ENCODE results near the gene ATF6B.

The ATF6B gene

DNA sequence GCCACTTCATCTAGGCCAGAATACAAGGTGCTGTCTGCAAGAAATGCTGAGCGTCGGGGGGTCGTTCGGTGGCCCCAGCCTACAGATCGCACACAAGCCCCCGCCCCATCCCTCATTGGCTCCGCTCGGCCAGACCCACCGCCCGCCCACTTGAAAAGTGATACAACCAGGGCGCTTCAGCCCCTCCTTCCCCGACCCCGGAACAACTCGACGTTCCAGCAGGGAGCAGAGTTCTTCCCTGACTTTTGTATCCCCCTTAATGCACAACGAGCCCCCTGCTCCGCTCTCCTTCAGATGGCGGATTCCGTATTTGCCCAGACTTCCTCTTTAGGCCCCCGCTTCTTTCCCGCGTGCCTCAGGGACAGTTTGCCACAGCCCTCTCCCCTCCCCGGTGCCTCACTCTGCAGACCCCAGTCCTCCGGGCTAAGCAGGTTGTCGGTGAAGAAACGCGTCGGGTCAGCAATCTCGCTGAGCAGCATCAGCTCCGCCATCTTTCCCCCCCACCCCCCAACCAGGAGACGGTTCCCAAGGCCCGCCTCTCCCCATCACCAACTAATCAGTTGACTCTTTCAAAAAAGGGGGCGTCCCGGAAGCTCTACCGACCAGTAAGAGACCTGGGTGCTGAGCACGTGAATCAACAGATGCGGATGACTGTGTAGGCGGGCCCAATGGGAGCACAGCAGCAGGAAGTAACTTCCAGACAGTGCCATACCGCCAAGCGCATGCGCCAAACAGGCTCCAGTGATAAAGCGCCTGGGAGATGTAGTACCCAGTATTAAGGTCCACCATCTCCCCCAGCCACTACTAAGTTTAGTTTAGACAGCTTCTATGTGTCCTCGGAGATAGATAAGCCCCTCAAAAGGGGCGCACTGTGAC, at the start of gene ATF6B:
Gene ATF6B (minus strand): TSS at position 530 of the 876 bp plus-strand sequence. CDS start 39 bp downstream, at position 491.
- TF ChIP-seq, protein P1, sequence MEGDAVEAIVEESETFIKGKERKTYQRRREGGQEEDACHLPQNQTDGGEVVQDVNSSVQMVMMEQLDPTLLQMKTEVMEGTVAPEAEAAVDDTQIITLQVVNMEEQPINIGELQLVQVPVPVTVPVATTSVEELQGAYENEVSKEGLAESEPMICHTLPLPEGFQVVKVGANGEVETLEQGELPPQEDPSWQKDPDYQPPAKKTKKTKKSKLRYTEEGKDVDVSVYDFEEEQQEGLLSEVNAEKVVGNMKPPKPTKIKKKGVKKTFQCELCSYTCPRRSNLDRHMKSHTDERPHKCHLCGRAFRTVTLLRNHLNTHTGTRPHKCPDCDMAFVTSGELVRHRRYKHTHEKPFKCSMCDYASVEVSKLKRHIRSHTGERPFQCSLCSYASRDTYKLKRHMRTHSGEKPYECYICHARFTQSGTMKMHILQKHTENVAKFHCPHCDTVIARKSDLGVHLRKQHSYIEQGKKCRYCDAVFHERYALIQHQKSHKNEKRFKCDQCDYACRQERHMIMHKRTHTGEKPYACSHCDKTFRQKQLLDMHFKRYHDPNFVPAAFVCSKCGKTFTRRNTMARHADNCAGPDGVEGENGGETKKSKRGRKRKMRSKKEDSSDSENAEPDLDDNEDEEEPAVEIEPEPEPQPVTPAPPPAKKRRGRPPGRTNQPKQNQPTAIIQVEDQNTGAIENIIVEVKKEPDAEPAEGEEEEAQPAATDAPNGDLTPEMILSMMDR (IDR thresholded peaks at IDR 0.05; ENCODE audit: control insufficient read depth, insufficient read depth, low read depth, low read length, missing control alignments), result no peak
- DNase-seq (ENCODE audit: low read depth), result peak; percentile 99
- peak within 1 kb of the TSS; percentile 93 for H3K4me3 ChIP-seq (ENCODE audit: control insufficient read depth, low read depth, low read length)

DNA sequence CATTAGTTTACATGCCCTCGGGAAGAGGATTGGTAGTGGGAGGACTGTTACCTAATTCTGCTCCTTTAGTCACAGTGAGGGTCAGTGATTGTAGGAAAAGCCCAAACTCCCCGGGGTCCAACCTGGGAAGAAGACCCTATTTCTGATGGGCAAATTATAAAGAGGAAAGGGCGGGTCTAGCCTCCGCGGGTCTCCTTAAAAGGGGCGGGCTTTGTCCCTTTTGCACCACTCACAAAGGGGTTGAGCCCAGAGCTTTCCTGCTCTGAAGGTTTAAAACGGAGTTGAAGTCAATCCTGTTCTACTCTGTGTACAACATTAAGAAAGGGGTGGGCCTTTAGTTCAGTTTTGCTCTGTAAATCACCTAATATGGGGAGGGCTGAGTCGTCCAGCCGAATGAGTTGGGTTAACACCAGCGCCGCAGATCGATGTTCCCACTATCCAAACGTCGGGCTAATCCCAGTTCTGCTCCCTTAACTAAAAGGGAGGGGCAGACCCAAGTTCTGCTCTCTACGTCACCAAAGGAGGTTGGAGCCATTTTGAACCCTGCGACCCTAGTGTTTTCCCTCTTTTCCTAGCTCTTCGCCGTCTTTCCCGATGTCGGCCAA, 49.2 kb upstream of the ATF6B start:
- no peak for DNase-seq (ENCODE audit: low read depth)
- TF ChIP-seq, protein P1 (IDR thresholded peaks at IDR 0.05; ENCODE audit: control insufficient read depth, insufficient read depth, low read depth, low read length, missing control alignments), result no peak

DNA sequence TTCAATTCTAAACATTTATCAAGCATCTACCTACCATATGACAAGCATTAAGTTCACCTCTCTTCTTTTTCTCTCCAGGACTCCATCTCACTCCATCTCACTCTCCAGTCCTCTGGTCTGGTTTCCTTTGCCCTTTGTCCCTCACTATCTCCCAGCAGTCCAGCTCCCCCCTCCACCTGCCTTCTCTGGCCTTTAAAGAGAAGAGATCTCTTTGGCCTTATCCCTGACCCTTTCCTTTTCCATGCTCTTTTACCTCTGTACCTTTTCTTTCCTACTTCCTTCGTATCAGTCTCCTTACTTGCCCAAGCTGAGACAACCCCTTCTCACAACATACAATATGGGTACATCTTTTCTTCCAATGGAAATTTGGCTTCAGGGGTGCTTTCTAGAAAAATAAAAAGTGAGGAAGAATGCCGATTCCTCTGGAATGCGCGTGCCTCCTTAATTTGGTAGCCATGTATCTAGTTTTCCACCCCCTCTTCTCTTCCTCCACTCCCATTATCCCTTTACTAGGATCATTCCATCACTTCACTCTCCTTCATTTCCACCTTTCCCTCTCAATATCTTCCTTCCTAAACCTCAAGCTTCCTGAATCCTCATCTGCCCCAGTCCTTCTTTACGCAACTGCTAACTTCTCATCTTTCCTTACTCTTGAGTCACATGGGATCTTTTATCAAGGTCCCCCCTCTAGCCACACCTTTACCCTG, 48.6 kb upstream of the ATF6B start:
- TF ChIP-seq, protein P1 (IDR thresholded peaks at IDR 0.05; ENCODE audit: control insufficient read depth, insufficient read depth, low read depth, low read length, missing control alignments), result no peak
- no peak for DNase-seq (ENCODE audit: low read depth)
- peak overlapping the region; percentile 100 for H3K4me3 ChIP-seq (ENCODE audit: control insufficient read depth, low read depth, low read length)

More for the DNA sequence above, 49.2 kb upstream of the ATF6B start:
- H3K4me3 ChIP-seq (ENCODE audit: control insufficient read depth, low read depth, low read length), result peak overlapping the region; percentile 100

DNA sequence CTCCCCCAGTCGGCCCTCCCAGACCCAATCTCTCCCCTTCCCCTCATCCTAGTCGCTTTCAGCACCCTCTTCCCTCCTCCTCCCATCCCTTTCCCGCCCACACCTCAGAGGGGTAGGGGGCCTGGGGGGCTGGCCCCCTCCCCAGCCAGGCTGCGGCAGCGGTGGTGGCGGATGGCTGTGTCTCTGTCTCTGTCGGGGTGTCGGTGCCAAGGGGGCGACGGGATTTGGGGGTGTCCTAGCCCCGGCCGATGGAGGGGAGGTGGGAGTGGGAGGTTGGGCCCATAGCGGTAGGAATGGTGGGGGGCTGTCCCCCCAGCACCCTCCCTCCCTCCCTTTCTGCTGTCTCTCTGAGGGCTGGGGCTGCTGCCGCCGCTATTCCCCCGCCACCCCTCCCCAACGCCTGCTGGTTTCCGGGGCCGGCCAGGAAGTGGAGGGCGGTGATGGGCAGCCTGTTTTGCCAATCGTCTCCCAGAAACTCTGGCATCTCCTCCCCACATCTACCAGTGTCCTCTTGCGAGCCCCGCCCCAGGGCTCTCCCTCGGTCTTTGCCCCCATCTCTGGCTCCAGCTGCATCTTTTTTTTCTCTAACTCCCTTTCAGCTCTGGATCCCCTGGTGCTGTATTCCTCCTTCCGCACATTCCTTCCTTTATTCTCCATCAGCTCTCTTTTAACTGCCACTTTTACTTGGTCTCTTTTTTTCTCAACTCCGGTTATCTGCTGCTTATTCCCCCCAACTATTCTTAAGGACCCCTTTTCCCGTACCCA, 47.8 kb upstream of the ATF6B start, which contains the start of gene AGPAT1:
Gene AGPAT1 (minus strand): TSS at position 374 of the 765 bp plus-strand sequence. CDS start 4,588 bp downstream, outside the sequence.
- H3K4me3 ChIP-seq (ENCODE audit: control insufficient read depth, low read depth, low read length), result peak within 1 kb of the TSS; percentile 100
- TF ChIP-seq, protein P1 (IDR thresholded peaks at IDR 0.05; ENCODE audit: control insufficient read depth, insufficient read depth, low read depth, low read length, missing control alignments), result no peak
- DNase-seq (ENCODE audit: low read depth), result peak; percentile 93

DNA sequence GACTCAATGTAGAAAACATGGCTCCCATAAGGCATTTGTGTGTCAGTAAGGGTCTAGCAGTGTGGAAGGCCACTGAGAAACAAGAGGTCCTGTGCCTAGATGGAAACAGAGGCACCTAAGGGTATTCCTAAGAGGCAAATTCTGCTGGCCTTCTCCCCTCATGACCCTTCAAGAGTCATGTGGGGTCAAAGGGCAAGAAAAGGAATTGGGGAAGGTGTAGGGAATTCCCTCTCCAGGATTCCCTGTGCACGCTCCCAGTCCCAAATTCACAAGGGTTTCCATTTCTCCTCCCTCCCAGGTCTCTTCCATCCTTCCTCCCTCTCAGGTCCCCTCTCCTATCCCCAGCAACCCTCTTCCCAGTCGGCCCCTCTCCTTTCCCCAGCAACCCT, 47.3 kb upstream of the ATF6B start:
- TF ChIP-seq, protein P1 (IDR thresholded peaks at IDR 0.05; ENCODE audit: control insufficient read depth, insufficient read depth, low read depth, low read length, missing control alignments), result no peak
- DNase-seq (ENCODE audit: low read depth), result no peak
- H3K4me3 ChIP-seq (ENCODE audit: control insufficient read depth, low read depth, low read length), result peak overlapping the region; percentile 100

DNA sequence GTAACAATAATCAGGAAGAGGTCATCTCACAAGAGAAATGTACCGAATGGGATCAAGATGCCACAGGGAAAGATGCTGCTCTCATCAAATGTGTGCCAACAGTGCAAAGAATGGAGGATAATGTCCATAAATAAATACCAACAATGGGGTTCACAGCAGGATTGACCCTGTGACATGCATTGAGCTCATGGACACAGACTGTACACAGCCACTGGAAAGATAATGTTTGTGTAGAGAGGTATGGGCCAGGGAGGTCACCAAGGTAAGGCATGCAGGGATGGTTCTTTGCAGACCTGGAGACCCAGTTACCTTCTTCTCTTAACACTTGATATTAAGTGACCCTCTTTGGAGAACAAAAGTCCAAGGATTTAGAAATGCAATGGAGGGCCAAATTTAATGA, 46.4 kb upstream of the ATF6B start:
- H3K4me3 ChIP-seq (ENCODE audit: control insufficient read depth, low read depth, low read length), result no peak overlapping the region
- no peak for DNase-seq (ENCODE audit: low read depth)
- TF ChIP-seq, protein P1 (IDR thresholded peaks at IDR 0.05; ENCODE audit: control insufficient read depth, insufficient read depth, low read depth, low read length, missing control alignments), result no peak

Data from AG09309 (cell line).